OCI-LY3 (cell line): Measurements from ENCODE around the gene ERMN.

Source experiments
- EZH2phosphoT487 ChIP-seq: fragments of 200-600 bp; shearing (Covaris generic); IDR thresholded peaks from 2 replicates; pipeline ENCODE4 v1.6.1; 2018; ENCODE audit warnings: antibody characterized with exemption, mixed run types, low read depth
- TF ChIP-seq, protein P1 (sequence below): fragments of 200-600, 300-600 bp; sonication (generic); IDR thresholded peaks from 2 replicates; pipeline ENCODE4 v1.5.1; 2014; ENCODE audit warnings: antibody characterized with exemption, low read length, low read depth

- TF ChIP-seq, protein P1, sequence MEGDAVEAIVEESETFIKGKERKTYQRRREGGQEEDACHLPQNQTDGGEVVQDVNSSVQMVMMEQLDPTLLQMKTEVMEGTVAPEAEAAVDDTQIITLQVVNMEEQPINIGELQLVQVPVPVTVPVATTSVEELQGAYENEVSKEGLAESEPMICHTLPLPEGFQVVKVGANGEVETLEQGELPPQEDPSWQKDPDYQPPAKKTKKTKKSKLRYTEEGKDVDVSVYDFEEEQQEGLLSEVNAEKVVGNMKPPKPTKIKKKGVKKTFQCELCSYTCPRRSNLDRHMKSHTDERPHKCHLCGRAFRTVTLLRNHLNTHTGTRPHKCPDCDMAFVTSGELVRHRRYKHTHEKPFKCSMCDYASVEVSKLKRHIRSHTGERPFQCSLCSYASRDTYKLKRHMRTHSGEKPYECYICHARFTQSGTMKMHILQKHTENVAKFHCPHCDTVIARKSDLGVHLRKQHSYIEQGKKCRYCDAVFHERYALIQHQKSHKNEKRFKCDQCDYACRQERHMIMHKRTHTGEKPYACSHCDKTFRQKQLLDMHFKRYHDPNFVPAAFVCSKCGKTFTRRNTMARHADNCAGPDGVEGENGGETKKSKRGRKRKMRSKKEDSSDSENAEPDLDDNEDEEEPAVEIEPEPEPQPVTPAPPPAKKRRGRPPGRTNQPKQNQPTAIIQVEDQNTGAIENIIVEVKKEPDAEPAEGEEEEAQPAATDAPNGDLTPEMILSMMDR: no peak
- no peak for TF ChIP-seq EZH2phosphoT487
These were observed 20.6 kb downstream of the ERMN start for GRCh38 chr2:157304811-157305722.
